ENCODE results near the gene ATG4B. TPM values are rescaled to one million over a fixed set of nuclear protein-coding genes. Genes with fewer than 3 reads are reported as not detected.

The ATG4B gene
- total RNA-seq, 2 donors from 2014 or later, result 47.8 to 53.0 TPM

GRCh38 chr2:241673797-241674725 is 36.6 kb downstream of the ATG4B start:
- Histone ChIP-seq H3K4me1 (no peaks in the 10 kb centered on the region), H3K27me3 (no peaks in the 10 kb centered on the region), H3K9me3 (no peaks in the 10 kb centered on the region), H3K27ac (no peak overlapping the region), H3K36me3 (peaks cover 43% of the 10 kb centered on the region), H3K4me3 (no peak overlapping the region)
- no peak for TF ChIP-seq CTCF (IDR thresholded peaks at IDR 0.05)
- DNase-seq (ENCODE audit: low spot score), result no peak

GRCh38 chr2:241675885-241676284 is 38.4 kb downstream of the ATG4B start:
- H3K4me3 ChIP-seq, result no peak overlapping the region
- no peaks in the 10 kb centered on the region for H3K27me3 ChIP-seq
- no peak overlapping the region for H3K27ac ChIP-seq
- no peaks in the 10 kb centered on the region for H3K9me3 ChIP-seq
- peaks cover 32% of the 10 kb centered on the region for H3K36me3 ChIP-seq
- no peak for TF ChIP-seq CTCF (IDR thresholded peaks at IDR 0.05)
- DNase-seq (ENCODE audit: low spot score), result no peak
- H3K4me1 ChIP-seq, result peaks cover 0 to 3% of the 10 kb centered on the region in 2 donors

DNA sequence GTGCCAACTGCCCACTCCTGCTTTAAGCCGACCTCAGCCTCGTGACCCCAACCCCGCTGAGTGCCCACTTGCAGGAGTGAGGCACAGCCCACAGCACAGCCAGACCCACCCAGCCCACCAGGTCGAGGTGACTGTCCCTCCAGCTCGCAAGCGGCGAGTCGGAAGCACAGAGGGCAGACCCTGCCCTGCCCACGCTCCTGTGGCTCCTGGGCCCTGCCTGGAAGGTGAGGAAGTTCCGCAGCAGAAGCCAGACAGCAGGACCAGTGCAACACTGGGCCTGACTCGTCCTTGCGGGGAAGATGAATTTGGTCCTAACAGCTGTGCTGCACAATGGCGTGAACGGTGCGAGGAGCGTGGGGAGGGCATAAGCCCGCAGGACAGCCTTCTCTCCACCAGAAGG is 39.2 kb downstream of the ATG4B start:
- Histone ChIP-seq H3K36me3 (peaks cover 25% of the 10 kb centered on the region), H3K27me3 (no peaks in the 10 kb centered on the region), H3K9me3 (no peaks in the 10 kb centered on the region), H3K4me1 (peaks cover 0 to 11% of the 10 kb centered on the region in 2 donors), H3K27ac (no peak overlapping the region), H3K4me3 (no peak overlapping the region)
- no peak for TF ChIP-seq CTCF (IDR thresholded peaks at IDR 0.05)
- no peak for DNase-seq (ENCODE audit: low spot score)

GRCh38 chr2:241677392-241677791 is 39.9 kb downstream of the ATG4B start:
- peaks cover 0 to 12% of the 10 kb centered on the region in 2 donors for H3K4me1 ChIP-seq
- no peak overlapping the region for H3K4me3 ChIP-seq
- H3K9me3 ChIP-seq, result no peaks in the 10 kb centered on the region
- no peaks in the 10 kb centered on the region for H3K27me3 ChIP-seq
- peaks cover 18% of the 10 kb centered on the region for H3K36me3 ChIP-seq
- no peak for TF ChIP-seq CTCF (IDR thresholded peaks at IDR 0.05)
- no peak for DNase-seq (ENCODE audit: low spot score)
- no peak overlapping the region for H3K27ac ChIP-seq

DNA sequence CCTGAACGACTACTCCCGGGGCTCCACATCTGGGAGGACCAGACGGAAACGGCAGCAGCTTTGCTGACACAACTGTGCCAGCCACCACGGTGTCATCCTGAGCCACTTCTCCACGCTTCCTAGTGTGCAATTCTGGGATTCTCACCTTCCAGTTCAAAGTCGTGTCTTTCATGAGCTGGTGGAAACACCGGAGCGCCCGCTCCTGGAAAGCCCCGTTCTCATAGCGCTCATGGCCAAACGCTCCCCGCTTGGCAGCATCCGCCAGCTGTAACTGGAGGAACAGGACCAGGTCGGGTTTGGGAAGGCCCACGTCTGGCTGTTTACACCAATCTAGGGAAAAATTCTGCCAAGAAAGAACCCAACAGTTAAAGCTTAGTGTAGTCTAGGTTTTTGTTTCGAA is 40.8 kb downstream of the ATG4B start:
- DNase-seq (ENCODE audit: low spot score), result no peak
- no peak overlapping the region for H3K27ac ChIP-seq
- peaks cover 13% of the 10 kb centered on the region for H3K36me3 ChIP-seq
- peaks cover 0 to 12% of the 10 kb centered on the region in 2 donors for H3K4me1 ChIP-seq
- TF ChIP-seq CTCF (IDR thresholded peaks at IDR 0.05), result no peak
- H3K9me3 ChIP-seq, result no peaks in the 10 kb centered on the region
- H3K4me3 ChIP-seq, result no peak overlapping the region
- H3K27me3 ChIP-seq, result no peaks in the 10 kb centered on the region
